Kidney epithelial cell (primary cell): ENCODE data around the gene NUP205. TPM values are rescaled to one million over a fixed set of nuclear protein-coding genes. Genes with fewer than 3 reads are reported as not detected.

Source experiments
- DNase-seq: peaks from one replicate; pipeline ENCODE4 v3.0.0-alpha.2; 2010; ENCODE audit warnings: low read depth
- H3K27me3 ChIP-seq: 2 replicates; pipeline ENCODE4 v1.6.0; 2011; ENCODE audit warnings: low read length; ENCODE audit not compliant: control insufficient read depth, insufficient read depth
- H3K36me3 ChIP-seq: 2 replicates; pipeline ENCODE4 v1.5.1; 2011; ENCODE audit warnings: low read length; ENCODE audit not compliant: control insufficient read depth, insufficient read depth
- H3K4me3 ChIP-seq: 2 replicates; pipeline ENCODE4 v1.5.1; 2011; ENCODE audit warnings: low read depth, mild to moderate bottlenecking, control low read depth, low read length
- total RNA-seq: library from RNA; depleted of rRNA; stranded (reverse); fragments of >200 nt; gene quantifications from 2 replicates; pipeline ENCODE4 v1.2.3, GENCODE V29; 2015
- TF ChIP-seq, protein P1 (sequence below): IDR thresholded peaks from 2 replicates; pipeline ENCODE4 v1.5.1; 2011; ENCODE audit warnings: mild to moderate bottlenecking, moderate library complexity, low read length, control low read depth, inconsistent platforms; ENCODE audit not compliant: insufficient read depth, poor library complexity, severe bottlenecking

NUP205 gene
- total RNA-seq, 1 donor from 2014 or later = 58.1 TPM

DNA sequence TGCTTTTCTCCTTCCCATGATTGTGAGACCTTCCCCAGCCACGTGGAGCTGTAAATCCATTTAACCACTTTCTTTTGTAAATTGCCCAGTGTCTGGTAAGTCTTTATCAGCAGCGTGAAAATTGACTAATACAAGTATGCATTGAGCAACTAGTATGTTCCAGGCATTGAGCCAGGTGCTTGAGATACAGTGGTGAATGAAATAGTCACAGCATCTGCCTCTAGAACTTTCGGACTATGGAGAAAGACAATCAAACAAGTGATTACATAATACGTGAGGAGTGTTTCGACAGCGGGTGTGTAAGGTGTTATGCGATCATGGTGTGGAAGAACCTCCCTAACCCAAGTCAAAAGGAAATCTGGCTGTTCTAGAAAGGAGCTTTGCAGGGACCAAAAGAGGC, 21.6 kb upstream of the NUP205 start:
- DNase-seq = no peak

DNA sequence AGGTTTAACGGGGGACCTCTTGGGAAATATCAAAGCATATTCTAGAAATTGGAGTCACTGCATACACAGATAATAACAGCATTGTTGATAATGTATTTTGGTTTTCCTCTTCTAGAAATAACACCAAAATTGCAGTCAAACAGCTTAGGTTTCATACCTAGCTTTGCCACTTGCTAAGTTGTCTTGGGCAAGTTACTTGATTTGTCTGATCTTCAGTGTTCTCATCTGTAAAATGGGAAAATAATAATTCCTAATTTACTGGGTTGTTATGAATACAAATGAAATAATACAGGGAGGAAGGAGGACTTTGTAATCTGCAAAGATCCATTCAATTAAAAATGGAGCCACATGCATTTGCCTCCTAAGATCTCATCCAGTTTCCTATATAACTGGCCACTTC, 20.3 kb upstream of the NUP205 start:
- Histone ChIP-seq H3K4me3 (no peak overlapping the region), H3K27me3 (no peaks in the 10 kb centered on the region), H3K36me3 (no peaks in the 10 kb centered on the region)
- TF ChIP-seq, protein P1, sequence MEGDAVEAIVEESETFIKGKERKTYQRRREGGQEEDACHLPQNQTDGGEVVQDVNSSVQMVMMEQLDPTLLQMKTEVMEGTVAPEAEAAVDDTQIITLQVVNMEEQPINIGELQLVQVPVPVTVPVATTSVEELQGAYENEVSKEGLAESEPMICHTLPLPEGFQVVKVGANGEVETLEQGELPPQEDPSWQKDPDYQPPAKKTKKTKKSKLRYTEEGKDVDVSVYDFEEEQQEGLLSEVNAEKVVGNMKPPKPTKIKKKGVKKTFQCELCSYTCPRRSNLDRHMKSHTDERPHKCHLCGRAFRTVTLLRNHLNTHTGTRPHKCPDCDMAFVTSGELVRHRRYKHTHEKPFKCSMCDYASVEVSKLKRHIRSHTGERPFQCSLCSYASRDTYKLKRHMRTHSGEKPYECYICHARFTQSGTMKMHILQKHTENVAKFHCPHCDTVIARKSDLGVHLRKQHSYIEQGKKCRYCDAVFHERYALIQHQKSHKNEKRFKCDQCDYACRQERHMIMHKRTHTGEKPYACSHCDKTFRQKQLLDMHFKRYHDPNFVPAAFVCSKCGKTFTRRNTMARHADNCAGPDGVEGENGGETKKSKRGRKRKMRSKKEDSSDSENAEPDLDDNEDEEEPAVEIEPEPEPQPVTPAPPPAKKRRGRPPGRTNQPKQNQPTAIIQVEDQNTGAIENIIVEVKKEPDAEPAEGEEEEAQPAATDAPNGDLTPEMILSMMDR = no peak
- DNase-seq = no peak

More for the DNA sequence above, 21.6 kb upstream of the NUP205 start:
- no peaks in the 10 kb centered on the region for H3K27me3 ChIP-seq
- no peaks in the 10 kb centered on the region for H3K36me3 ChIP-seq
- TF ChIP-seq, protein P1 = no peak
- H3K4me3 ChIP-seq = no peak overlapping the region

DNA sequence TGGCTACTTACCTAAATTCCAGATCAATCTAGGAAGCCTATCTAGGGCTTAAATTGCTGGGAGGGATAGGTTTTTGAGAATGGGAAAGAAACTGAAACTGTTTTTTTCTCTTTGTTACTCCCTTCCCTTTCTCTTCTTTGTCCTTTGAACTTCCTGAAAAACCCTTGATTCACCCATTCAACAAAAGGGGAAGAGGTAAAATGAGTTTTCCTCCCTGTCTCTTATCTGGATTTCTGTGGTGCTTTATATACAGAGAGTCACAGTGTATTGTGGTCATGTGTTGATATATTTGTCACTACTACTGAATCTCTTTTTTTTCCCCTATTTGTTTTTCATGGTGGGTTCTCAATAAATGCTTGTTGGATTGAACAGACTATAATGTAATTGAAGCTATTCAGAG, 19.8 kb upstream of the NUP205 start:
- no peak for DNase-seq
- Histone ChIP-seq H3K4me3 (no peak overlapping the region), H3K36me3 (no peaks in the 10 kb centered on the region), H3K27me3 (no peaks in the 10 kb centered on the region)
- TF ChIP-seq, protein P1 = no peak

DNA sequence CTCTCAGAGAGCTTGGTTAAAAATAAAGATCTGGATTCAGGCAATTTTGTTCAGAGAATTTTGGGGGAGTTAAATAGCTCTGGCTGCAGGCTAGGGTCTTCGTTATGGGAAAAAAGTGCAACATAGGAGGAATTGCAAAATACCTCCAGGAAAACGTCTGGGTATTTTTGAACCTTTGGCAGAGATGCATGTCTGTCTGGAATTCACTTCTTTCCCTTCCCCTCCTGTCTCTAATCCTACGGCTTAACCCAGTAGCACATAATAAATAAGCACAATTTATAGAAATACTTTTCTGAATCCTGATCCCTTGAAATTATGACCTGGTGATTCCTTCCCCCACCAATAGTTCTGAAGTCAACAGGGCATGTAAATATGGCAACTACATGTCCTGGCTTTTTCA, 19.3 kb upstream of the NUP205 start:
- Histone ChIP-seq H3K4me3 (no peak overlapping the region), H3K27me3 (no peaks in the 10 kb centered on the region), H3K36me3 (no peaks in the 10 kb centered on the region)
- DNase-seq = no peak
- TF ChIP-seq, protein P1 = no peak

DNA sequence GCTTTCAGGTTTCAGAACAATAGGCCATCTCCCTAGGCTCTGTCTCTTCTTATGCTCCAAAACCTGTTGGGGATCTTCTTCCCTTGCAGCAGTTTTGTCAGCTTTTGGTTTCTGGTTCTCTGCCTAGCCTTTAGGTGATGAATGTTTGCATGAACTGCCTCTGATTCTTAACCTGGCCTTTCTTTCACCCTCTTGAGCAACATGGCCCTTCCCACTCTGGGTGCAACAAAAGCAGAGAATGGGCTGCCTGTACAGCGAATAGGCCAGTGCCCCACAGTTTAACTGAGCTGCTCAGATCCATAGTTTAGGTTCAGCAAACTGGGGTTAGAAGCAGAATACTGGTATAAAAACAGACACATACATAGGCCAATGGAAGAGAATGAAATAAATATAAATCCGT, 18.1 kb upstream of the NUP205 start:
- H3K27me3 ChIP-seq = no peaks in the 10 kb centered on the region
- H3K4me3 ChIP-seq = no peak overlapping the region
- H3K36me3 ChIP-seq = no peaks in the 10 kb centered on the region
- DNase-seq = no peak
- TF ChIP-seq, protein P1 = no peak

DNA sequence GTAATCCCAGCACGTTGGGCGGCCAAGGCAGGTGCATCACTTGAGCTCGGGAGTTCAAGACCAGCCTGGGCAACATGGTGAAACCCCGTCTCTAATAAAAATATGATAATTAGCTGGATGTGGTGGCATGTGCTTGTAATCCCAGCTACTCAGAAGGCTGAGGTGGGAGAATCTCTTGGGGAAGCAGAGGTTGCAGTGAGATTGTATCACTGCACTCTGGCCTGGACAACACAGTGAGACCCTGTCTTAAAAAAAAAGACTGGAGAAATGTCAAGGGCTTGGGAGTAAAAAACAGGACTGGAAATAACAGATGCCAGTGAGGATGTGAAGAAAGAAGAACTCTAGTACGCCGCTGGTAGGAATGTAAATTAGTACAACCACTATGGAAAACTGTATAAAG, 16.7 kb upstream of the NUP205 start:
- no peaks in the 10 kb centered on the region for H3K27me3 ChIP-seq
- H3K4me3 ChIP-seq = no peak overlapping the region
- no peak for DNase-seq
- TF ChIP-seq, protein P1 = no peak
- H3K36me3 ChIP-seq = no peaks in the 10 kb centered on the region
